Pancreas (tissue), 10 donors: ENCODE measurements around the gene BBS1. TPM values are rescaled to one million over a fixed set of nuclear protein-coding genes. Genes with fewer than 3 reads are reported as not detected.
"Not testable (repeated sequence)": the region's sequence is repeated elsewhere in the genome, so short reads cannot be mapped to it uniquely, and the experiment has no call there.

ENCODE experiments used
- ATAC-seq, 4 donors: fragments of 200-7000 bp; cut with Tn5 transposase; one replicate each; pipeline versions ENCODE4 v1.8.0 to v1.9.1; 2020; ENCODE audit warnings: mild to moderate bottlenecking in 4 of 4, moderate library complexity in 4 of 4
- DNase-seq, 6 donors: peaks; one replicate each; pipeline ENCODE4 v3.0.0-alpha.2; 2020
- FAIRE-seq: peaks from 2 replicates; lab custom pipeline; 2012; peaks lifted over from hg19 to GRCh38; lab: Jason Lieb, UNC
- H3K27ac ChIP-seq, 4 donors: fragments of 200-600 bp; sonication (generic); 1 replicate in 3 of 4; 2 replicates in 1 of 4; pipeline versions ENCODE4 v1.5.0 to v1.8.0; 2020
- H3K27me3 ChIP-seq, 4 donors: fragments of 200-600 bp; one replicate each; pipeline ENCODE4 v1.8.0; 2021
- H3K36me3 ChIP-seq, 3 donors: fragments of 200-600 bp; sonication (generic) in 1 of 3; one replicate each; pipeline versions ENCODE4 v1.5.0 to v1.8.0; 2020 to 2021
- H3K4me1 ChIP-seq, 3 donors: fragments of 200-600 bp; one replicate each; pipeline ENCODE4 v1.8.0; 2021
- H3K4me3 ChIP-seq, 4 donors: fragments of 200-600 bp; sonication (generic) in 2 of 4; one replicate each; pipeline versions ENCODE4 v1.5.0 to v1.8.0; 2020 to 2021
- H3K9me3 ChIP-seq, 4 donors: fragments of 200-600 bp; one replicate each; pipeline ENCODE4 v1.8.0; 2021
- WGBS, 2 donors: extraction: QIAGEN DNeasy Blood & Tissue Kit; methylation state at CpG; one replicate each; pipeline ENCODE4 v1.1.7; 2013; 5-methylcytosine and 5-hydroxymethylcytosine counted together
- intact Hi-C, 3 donors: fragments of 100-400 bp; cut with DNase I; formaldehyde crosslinking; loops; one replicate each; pipeline versions ENCODE4 v1.11.1 to v1.14.2; 2022
- polyA plus RNA-seq, 2 donors: library from polyadenylated mRNA; stranded (reverse); fragments of 200-250 nt; gene quantifications; one replicate each; pipeline ENCODE4 v1.2.3, GENCODE V29; 2013
- total RNA-seq, 6 donors: library from RNA; stranded (reverse); fragmentation: NEBNext Ultra II Directional in 4 of 6; extraction: Animal tissue kit (Norgen Biotek cat#: 25700) in 4 of 6; gene quantifications; one replicate each; pipeline versions ENCODE4 v1.2.1 to v1.2.4, GENCODE V29; 2021 to 2023
- TF ChIP-seq, protein P1 (sequence below), 4 donors: fragments of 200-600 bp; sonication (generic) in 3 of 4; IDR thresholded peaks; one replicate each; pipeline versions ENCODE4 v1.5.0 to v1.8.0; 2021; ENCODE audit warnings: antibody characterized with exemption in 4 of 4
- donor health status: healthy with polysubstance abuse.
- donor health status: DM: no; HTN: no; CAD: no; lungs with moderate emphysema.
- donor health status: DM: no; HTN: no; CAD: no.
- donor health status: control.
- donor health status: control.
- donor health status: Bipolar disorder and iron deficiency.
- donor health status: DM: yes; HTN: yes; CAD: no.
- donor health status: DM: no; HTN: no; CAD: no.
- donor health status: DM: no; HTN: no; CAD: no.
- donor health status: DM: yes; HTN: yes; CAD: no.

BBS1 gene
- total and polyA plus RNA-seq, 8 donors, result 19.1 to 31.9 (median 22.1) TPM

DNA sequence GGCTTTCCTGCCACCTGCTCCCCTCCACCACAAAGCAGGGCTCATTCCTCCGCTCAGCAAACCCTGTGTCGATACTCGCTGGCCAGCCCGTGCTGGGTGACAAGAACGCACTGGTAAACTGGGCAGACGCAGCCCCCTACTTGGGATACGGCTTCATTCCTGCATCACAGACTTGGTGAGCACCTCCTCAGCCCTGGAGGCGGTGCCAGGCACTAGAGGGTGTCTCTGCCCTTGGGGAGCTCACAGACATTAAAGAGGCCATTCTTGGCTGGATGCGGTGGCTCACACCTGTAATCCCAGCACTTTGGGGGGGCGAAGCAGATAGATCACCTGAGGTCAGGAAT is 29.4 kb downstream of the BBS1 start:
- peaks cover 0 to 8% (median 0%) of the 10 kb centered on the region in 3 donors for H3K36me3 ChIP-seq

DNA sequence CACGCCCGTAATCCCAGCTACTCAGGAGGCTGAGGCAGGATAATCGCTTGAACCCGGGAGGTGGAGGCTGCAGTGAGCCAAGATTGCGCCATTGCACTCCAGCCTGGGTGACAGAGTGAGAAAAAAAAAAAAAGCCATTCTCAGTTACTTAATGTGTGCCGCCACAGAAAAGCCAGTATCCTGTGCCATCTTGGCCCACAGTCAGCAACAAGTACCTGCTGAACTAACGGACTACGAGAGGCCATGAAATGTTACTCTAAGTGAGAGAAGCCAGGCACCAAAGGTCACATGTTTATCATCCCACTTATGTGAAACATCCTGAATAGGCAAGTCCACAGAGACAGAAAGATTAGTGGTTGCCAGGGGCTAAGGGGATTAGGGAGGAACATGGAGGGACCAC is 30.2 kb downstream of the BBS1 start:
- H3K4me3 ChIP-seq, ATAC-seq, H3K27ac ChIP-seq, H3K9me3 ChIP-seq, H3K36me3 ChIP-seq, FAIRE-seq, H3K27me3 ChIP-seq, intact Hi-C loops: not testable (repeated sequence)
- WGBS, 2 donors, result 82 to 90% methylated on average over 6 to 8 of the region's 8 CpGs
- peak in 1 of 6 donors; percentile 4 for DNase-seq
- peaks cover 0 to 15% (median 0%) of the 10 kb centered on the region in 3 donors for H3K4me1 ChIP-seq

More for the DNA sequence above, 29.4 kb downstream of the BBS1 start:
- 85 to 94% methylated on average over 10 of the region's 10 CpGs for WGBS, 2 donors
- H3K27me3 ChIP-seq, result no peaks in the 10 kb centered on the region
- TF ChIP-seq, protein P1, sequence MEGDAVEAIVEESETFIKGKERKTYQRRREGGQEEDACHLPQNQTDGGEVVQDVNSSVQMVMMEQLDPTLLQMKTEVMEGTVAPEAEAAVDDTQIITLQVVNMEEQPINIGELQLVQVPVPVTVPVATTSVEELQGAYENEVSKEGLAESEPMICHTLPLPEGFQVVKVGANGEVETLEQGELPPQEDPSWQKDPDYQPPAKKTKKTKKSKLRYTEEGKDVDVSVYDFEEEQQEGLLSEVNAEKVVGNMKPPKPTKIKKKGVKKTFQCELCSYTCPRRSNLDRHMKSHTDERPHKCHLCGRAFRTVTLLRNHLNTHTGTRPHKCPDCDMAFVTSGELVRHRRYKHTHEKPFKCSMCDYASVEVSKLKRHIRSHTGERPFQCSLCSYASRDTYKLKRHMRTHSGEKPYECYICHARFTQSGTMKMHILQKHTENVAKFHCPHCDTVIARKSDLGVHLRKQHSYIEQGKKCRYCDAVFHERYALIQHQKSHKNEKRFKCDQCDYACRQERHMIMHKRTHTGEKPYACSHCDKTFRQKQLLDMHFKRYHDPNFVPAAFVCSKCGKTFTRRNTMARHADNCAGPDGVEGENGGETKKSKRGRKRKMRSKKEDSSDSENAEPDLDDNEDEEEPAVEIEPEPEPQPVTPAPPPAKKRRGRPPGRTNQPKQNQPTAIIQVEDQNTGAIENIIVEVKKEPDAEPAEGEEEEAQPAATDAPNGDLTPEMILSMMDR (IDR thresholded peaks at IDR 0.05), result no peak
- no peak overlapping the region for H3K27ac ChIP-seq
- no peaks in the 10 kb centered on the region for H3K9me3 ChIP-seq
- FAIRE-seq (no peak), DNase-seq (no peak), ATAC-seq (no peak)
- intact Hi-C loops, result no loop called here
- H3K4me1 ChIP-seq, result peaks cover 0 to 9% (median 0%) of the 10 kb centered on the region in 3 donors
- H3K4me3 ChIP-seq, result no peak overlapping the region

DNA sequence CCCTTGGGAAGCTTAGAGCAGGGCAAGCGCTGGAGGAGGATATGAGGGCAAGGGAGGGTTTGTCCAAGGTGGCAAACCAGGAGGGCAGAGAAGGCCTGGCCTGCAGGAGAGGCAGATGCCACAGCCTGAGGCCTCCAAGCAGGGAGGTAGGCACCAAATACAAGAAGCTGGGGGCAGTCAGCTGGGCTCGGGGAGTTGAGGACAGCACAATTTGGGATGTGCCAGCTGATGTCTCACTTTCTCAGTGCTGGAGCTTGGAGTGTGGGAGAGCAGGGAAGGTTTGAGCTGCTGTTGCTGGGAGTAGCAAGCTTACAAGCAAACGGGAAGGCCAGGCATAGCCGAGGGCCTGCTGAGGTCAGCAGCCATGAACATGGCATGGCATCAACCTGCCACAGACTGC is 31.5 kb downstream of the BBS1 start:
- no peak overlapping the region for H3K27ac ChIP-seq
- ATAC-seq (no peak), FAIRE-seq (no peak), DNase-seq (peak in 1 of 6 donors; percentile 30)
- intact Hi-C loops, result no loop called here
- peaks cover 0 to 5% (median 0%) of the 10 kb centered on the region in 3 donors for H3K36me3 ChIP-seq
- TF ChIP-seq, protein P1 (IDR thresholded peaks at IDR 0.05), result no peak
- H3K4me1 ChIP-seq, result peaks cover 0 to 15% (median 0%) of the 10 kb centered on the region in 3 donors
- 82 to 83% methylated on average over 4 of the region's 4 CpGs for WGBS, 2 donors
- H3K4me3 ChIP-seq, result no peak overlapping the region
- H3K27me3 ChIP-seq, result no peaks in the 10 kb centered on the region
- no peaks in the 10 kb centered on the region for H3K9me3 ChIP-seq

DNA sequence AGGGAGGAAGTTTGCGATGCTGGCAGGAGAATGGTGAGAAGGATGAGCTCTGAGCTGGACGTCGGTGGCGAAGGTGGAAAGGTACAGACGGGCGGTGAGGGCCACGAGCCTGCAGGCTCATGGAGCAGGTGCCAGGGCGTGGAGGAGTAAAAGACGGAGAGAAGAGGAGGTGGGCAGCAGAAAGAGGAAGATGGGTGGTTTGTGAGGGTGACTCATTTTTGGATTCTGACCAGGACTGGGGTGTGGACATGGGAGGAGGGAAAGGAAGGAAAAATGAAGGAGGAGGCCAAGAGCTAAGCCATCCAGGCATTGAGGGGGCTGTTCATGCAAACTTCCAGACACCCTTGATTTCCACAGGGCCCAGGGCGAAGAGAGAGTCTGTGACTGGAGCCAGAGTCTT is 31.9 kb downstream of the BBS1 start:
- Histone ChIP-seq H3K27ac (no peak overlapping the region), H3K9me3 (no peaks in the 10 kb centered on the region), H3K4me1 (peaks cover 0 to 15% (median 0%) of the 10 kb centered on the region in 3 donors), H3K4me3 (no peak overlapping the region), H3K27me3 (no peaks in the 10 kb centered on the region), H3K36me3 (peaks cover 0 to 5% (median 0%) of the 10 kb centered on the region in 3 donors)
- FAIRE-seq (no peak), ATAC-seq (no peak), DNase-seq (peak in 1 of 6 donors; percentile 28)
- TF ChIP-seq, protein P1 (IDR thresholded peaks at IDR 0.05), result no peak
- WGBS, 2 donors, result 86 to 90% methylated on average over 10 of the region's 10 CpGs
- intact Hi-C loops, result no loop called here

DNA sequence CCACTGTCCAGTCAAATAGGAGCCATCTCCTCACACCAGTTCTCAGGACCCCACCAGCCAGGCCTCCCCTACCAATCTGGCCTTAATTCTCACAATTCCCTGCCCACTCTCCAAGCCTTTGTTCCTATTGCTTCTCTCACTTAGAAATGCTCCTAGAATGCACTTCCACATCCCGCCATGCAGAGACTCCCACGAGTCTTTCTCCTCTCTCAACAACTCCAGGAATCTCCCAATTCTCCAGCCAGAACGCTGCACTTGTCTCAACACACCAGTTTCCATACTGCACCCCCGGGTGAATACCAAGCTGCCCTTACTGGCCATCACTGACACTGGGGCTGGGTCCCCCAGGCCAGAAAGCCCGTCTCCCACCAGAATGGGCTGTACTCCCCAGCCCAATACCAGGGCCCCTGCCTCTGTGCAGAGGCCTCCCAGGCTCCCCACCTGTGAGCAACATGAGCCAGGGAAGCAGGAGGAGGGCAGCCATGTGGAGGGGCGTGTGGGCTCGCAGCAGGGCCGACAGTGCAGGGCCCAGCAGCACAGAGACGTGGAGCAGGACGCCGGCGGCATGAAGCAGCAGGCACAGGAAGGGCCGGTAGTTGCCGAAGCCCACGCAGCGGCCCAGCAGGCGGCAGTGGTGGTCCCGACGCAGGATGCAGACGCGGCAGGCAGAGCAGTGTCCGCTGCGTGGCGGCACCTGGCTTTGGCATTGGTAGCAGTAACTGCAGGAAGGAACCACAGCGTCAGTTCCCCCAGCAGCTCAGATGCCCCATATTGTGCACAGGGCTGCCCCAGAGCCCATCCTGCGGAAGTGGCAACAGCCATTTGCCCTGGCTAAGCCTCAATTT is 33.0 kb downstream of the BBS1 start:
- Histone ChIP-seq H3K36me3 (peaks cover 0 to 5% (median 0%) of the 10 kb centered on the region in 3 donors), H3K4me1 (peaks cover 0 to 15% (median 0%) of the 10 kb centered on the region in 3 donors), H3K9me3 (no peaks in the 10 kb centered on the region), H3K27me3 (no peaks in the 10 kb centered on the region), H3K27ac (no peak overlapping the region), H3K4me3 (no peak overlapping the region)
- TF ChIP-seq, protein P1 (IDR thresholded peaks at IDR 0.05), result no peak
- FAIRE-seq (no peak), ATAC-seq (no peak), DNase-seq (peak in 1 of 6 donors; percentile 74)
- intact Hi-C loops, result no loop called here
- 76 to 79% methylated on average over 26 of the region's 26 CpGs for WGBS, 2 donors

DNA sequence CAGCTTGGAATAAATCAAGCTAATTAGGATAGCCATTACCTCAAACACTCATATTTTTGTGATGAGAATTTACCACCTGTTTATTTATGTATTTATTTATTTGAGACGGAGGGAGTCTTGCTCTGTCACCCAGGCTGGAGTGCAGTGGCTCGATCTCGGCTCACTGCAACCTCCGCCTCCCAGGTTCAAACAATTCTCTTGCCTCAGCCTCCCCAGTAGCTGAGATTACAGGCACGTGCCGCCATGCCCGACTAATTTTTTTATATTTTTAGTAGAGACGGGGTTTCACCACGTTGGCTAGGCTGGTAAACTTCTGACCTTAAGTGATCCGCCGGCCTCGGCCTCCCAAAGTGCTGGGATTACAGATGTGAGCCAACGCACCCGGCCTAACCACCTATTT is 34.5 kb downstream of the BBS1 start:
- 43 to 50% methylated on average over 14 of the region's 14 CpGs for WGBS, 2 donors

More for the DNA sequence above, 34.5 kb downstream of the BBS1 start:
- H3K9me3 ChIP-seq, intact Hi-C loops, H3K27ac ChIP-seq, ATAC-seq, H3K27me3 ChIP-seq, H3K36me3 ChIP-seq, FAIRE-seq: not testable (repeated sequence)
- Histone ChIP-seq H3K4me1 (peaks cover 0 to 15% (median 0%) of the 10 kb centered on the region in 3 donors), H3K4me3 (peak overlapping the region in 3 of 4 donors; percentile 88 to 94 (median 91))
- DNase-seq, result peak in 1 of 6 donors; percentile 13
